Retina (tissue), 1 donor: ENCODE measurements around the gene S100A2.

Experiments used
- DNase-seq: peaks from one replicate; pipeline ENCODE4 v3.0.0-alpha.2; 2016

Gene S100A2

GRCh38 chr1:153565529-153566374, at the start of gene S100A2:
Gene S100A2, minus strand, starts transcription at chr1:153565844. Its CDS starts 1,967 bp downstream, at chr1:153563877.
- peak; percentile 60 for DNase-seq

GRCh38 chr1:153615406-153615805, 49.8 kb upstream of the S100A2 start:
- DNase-seq, result no peak

- no peak for DNase-seq
Measured at GRCh38 chr1:153614906-153615305, 49.3 kb upstream of the S100A2 start.

GRCh38 chr1:153614189-153614900, 48.7 kb upstream of the S100A2 start:
- no peak for DNase-seq

GRCh38 chr1:153613406-153613805, 47.8 kb upstream of the S100A2 start:
- DNase-seq, result no peak

- no peak for DNase-seq
Measured at GRCh38 chr1:153612755-153613331, 47.2 kb upstream of the S100A2 start, which contains the start of gene S100A16. Gene S100A16, minus strand, starts transcription at chr1:153613137. Its CDS starts 4,986 bp downstream, at chr1:153608151.

- no peak for DNase-seq
Measured at GRCh38 chr1:153612111-153612754, 46.6 kb upstream of the S100A2 start.

- no peak for DNase-seq
Measured at GRCh38 chr1:153611356-153611755, 45.7 kb upstream of the S100A2 start.

GRCh38 chr1:153610811-153611301, 45.2 kb upstream of the S100A2 start:
- no peak for DNase-seq

- DNase-seq, result no peak
Measured at GRCh38 chr1:153610334-153610733, 44.7 kb upstream of the S100A2 start.

- DNase-seq, result no peak
Measured at GRCh38 chr1:153609585-153609907, 43.9 kb upstream of the S100A2 start.

GRCh38 chr1:153608742-153609584, 43.3 kb upstream of the S100A2 start:
- peak; percentile 55 for DNase-seq

GRCh38 chr1:153608089-153608682, 42.5 kb upstream of the S100A2 start:
- DNase-seq, result no peak

GRCh38 chr1:153607381-153607780, 41.7 kb upstream of the S100A2 start:
- no peak for DNase-seq

- DNase-seq, result no peak
Measured at GRCh38 chr1:153606194-153606593, 40.5 kb upstream of the S100A2 start.

- DNase-seq, result no peak
Measured at GRCh38 chr1:153602749-153603148, 37.1 kb upstream of the S100A2 start.

- no peak for DNase-seq
Measured at GRCh38 chr1:153599847-153600246, 34.2 kb upstream of the S100A2 start.

GRCh38 chr1:153598309-153599172, 32.9 kb upstream of the S100A2 start:
- peak; percentile 18 for DNase-seq

- DNase-seq, result no peak
Measured at GRCh38 chr1:153597206-153597605, 31.6 kb upstream of the S100A2 start.

GRCh38 chr1:153592748-153593147, 27.1 kb upstream of the S100A2 start:
- DNase-seq, result no peak

- no peak for DNase-seq
Measured at GRCh38 chr1:153588482-153588881, 22.8 kb upstream of the S100A2 start.
